Activated CD4-positive, CD25-positive, alpha-beta regulatory T cell (primary cell): ENCODE data around the gene GPR21.

Experiments used
- DNase-seq, 4 experiments: peaks; one replicate each; lab custom pipeline; 2025; lab: John Stamatoyannopoulos, UW

Gene GPR21

GRCh38 chr9:123063896-123064295 is 30.4 kb downstream of the GPR21 start:
- no peak for DNase-seq

GRCh38 chr9:123064716-123065115 is 31.2 kb downstream of the GPR21 start:
- no peak for DNase-seq

GRCh38 chr9:123065196-123065595 is 31.7 kb downstream of the GPR21 start:
- no peak for DNase-seq

- DNase-seq, result no peak
These were observed 33.7 kb downstream of the GPR21 start for GRCh38 chr9:123067136-123067535.

GRCh38 chr9:123069010-123069481 is 35.6 kb downstream of the GPR21 start:
- DNase-seq, result no peak

- DNase-seq, result no peak
These were observed 36.7 kb downstream of the GPR21 start for GRCh38 chr9:123070198-123070597.

GRCh38 chr9:123072407-123072995 is 39.0 kb downstream of the GPR21 start:
- DNase-seq, result no peak

GRCh38 chr9:123073441-123073840 is 40.0 kb downstream of the GPR21 start:
- no peak for DNase-seq

- no peak for DNase-seq
These were observed 40.5 kb downstream of the GPR21 start for GRCh38 chr9:123073991-123074422.

- DNase-seq, result no peak
These were observed 41.2 kb downstream of the GPR21 start for GRCh38 chr9:123074628-123075027.

GRCh38 chr9:123080444-123080843 is 47.0 kb downstream of the GPR21 start:
- DNase-seq, result no peak

GRCh38 chr9:123081824-123082223 is 48.4 kb downstream of the GPR21 start:
- DNase-seq, result no peak

GRCh38 chr9:123083680-123084079 is 50.2 kb downstream of the GPR21 start:
- no peak for DNase-seq

GRCh38 chr9:123084256-123084655 is 50.8 kb downstream of the GPR21 start:
- no peak for DNase-seq
